ENCODE measurements around the gene TEF.

- no peak for TF ChIP-seq CTCF (conservative IDR thresholded peaks at IDR 0.05)
- TF ChIP-seq ZFX (IDR thresholded peaks at IDR 0.05): no peak
Observed at GRCh38 chr22:41368543-41369423, 13.0 kb upstream of the TEF start.
